HEK293T (cell line): ENCODE data around the gene METTL23.

Source experiments
- ARNT ChIP-seq: fragments of 450-650 bp; IDR thresholded peaks from 2 replicates; pipeline ENCODE4 v1.6.1; 2017; ENCODE audit warnings: mild to moderate bottlenecking
- BHLHE40 ChIP-seq: fragments of 450-650 bp; IDR thresholded peaks from 2 replicates; pipeline ENCODE4 v1.6.1; 2016; ENCODE audit warnings: mild to moderate bottlenecking, moderate library complexity, borderline replicate concordance
- ELF4 ChIP-seq: fragments of 450-650 bp; IDR thresholded peaks from 2 replicates; pipeline ENCODE4 v1.6.1; 2017; ENCODE audit warnings: antibody characterized with exemption
- FOXK2 ChIP-seq: fragments of 450-650 bp; IDR thresholded peaks from 2 replicates; pipeline ENCODE4 v1.6.1; 2016; ENCODE audit warnings: mild to moderate bottlenecking
- FOXM1 ChIP-seq: fragments of 450-650 bp; IDR thresholded peaks from 2 replicates; pipeline ENCODE4 v1.6.1; 2017; ENCODE audit warnings: mild to moderate bottlenecking, borderline replicate concordance
- HDGF ChIP-seq: fragments of 450-650 bp; IDR thresholded peaks from 2 replicates; pipeline ENCODE4 v1.6.1; 2017; ENCODE audit warnings: antibody characterized with exemption, borderline replicate concordance
- NFRKB ChIP-seq: fragments of 450-650 bp; IDR thresholded peaks from 2 replicates; pipeline ENCODE4 v1.6.1; 2016; ENCODE audit warnings: mild to moderate bottlenecking, moderate library complexity
- SUZ12 ChIP-seq: fragments of 450-650 bp; IDR thresholded peaks from 2 replicates; pipeline ENCODE4 v1.6.1; 2016; ENCODE audit warnings: mild to moderate bottlenecking
- TARDBP ChIP-seq: fragments of 450-650 bp; IDR thresholded peaks from 2 replicates; pipeline ENCODE4 v1.6.1; 2016
- ZNF384 ChIP-seq: fragments of 450-650 bp; IDR thresholded peaks from 2 replicates; pipeline ENCODE4 v1.6.1; 2016

GRCh38 chr17:76700617-76701470 is 25.8 kb upstream of the METTL23 start:
- TF ChIP-seq ELF4 (no peak), NFRKB (no peak), FOXK2 (no peak), TARDBP (no peak), HDGF (no peak), BHLHE40 (no peak), ZNF384 (no peak), FOXM1 (no peak), ARNT (no peak), SUZ12 (no peak)
